HCT116 (cell line): ENCODE data around the gene CERS6. TPM values are rescaled to one million over a fixed set of nuclear protein-coding genes. Genes with fewer than 3 reads are reported as not detected.

Experiments used
- ATAC-seq: fragments of 200-7000 bp; cut with Tn5 transposase; 2 replicates; pipeline ENCODE4 v1.9.1; 2020; ENCODE audit warnings: mild to moderate bottlenecking, moderate library complexity
- BruUV-seq: library from RNA; stranded (reverse); fragments of 400-500 nt; replicated peaks from 2 replicates; lab custom pipeline; 2021; lab: Mats Ljungman, UMichigan
- CTCF ChIA-PET: fragments of 300-600 bp; sonication (Branson Sonifier 250); formaldehyde crosslinking; loops from one replicate; lab custom pipeline; 2021; ENCODE audit warnings: antibody characterized with exemption; lab: Charles Lee
- POLR2A ChIA-PET: fragments of 300-600, 350-600 bp; sonication (Branson Sonifier 250); formaldehyde crosslinking; loops from one replicate; lab custom pipeline; 2021; ENCODE audit warnings: antibody characterized with exemption; lab: Charles Lee
- RAD21 ChIA-PET, 2 experiments: fragments of 300-600 bp; sonication (Branson Sonifier 250); formaldehyde crosslinking; loops; one replicate each; lab custom pipeline; 2023; ENCODE audit warnings: low total read pairs in 2 of 2; ENCODE audit not compliant: uncharacterized antibody in 2 of 2, unreplicated experiment in 2 of 2, low non-redundant PET in 1 of 2; lab: Charles Lee
- DNase-seq: peaks from one replicate; pipeline ENCODE4 v3.0.0-alpha.2; 2010; ENCODE audit warnings: low read depth, low spot score
- H2AFZ ChIP-seq: fragments of 200-600 bp; shearing (Covaris generic), sonication (generic); 2 replicates; pipeline ENCODE4 v1.6.1; 2017; ENCODE audit warnings: low read depth, mixed run types, mixed read lengths, antibody characterized with exemption, low read length; ENCODE audit not compliant: poor library complexity, severe bottlenecking
- H3K27ac ChIP-seq: 2 replicates; pipeline ENCODE4 v1.5.1; 2012; ENCODE audit warnings: low read depth, low read length
- H3K27me3 ChIP-seq: fragments of 200-600 bp; sonication (generic); 2 replicates; pipeline ENCODE4 v1.6.1; 2016; ENCODE audit warnings: mixed run types, low read length, mixed read lengths; ENCODE audit not compliant: insufficient read depth
- H3K36me3 ChIP-seq, 2 experiments: fragments of 200-500 bp in 1 of 2; fragments of 200-600 bp in 1 of 2; sonication (Bioruptor generic) in 1 of 2; sonication (generic) in 1 of 2; 2 replicates each; pipeline versions ENCODE4 v1.5.1 to v1.6.1; 2014 to 2016; ENCODE audit warnings: low read length in 2 of 2, inconsistent platforms in 1 of 2, mixed read lengths in 1 of 2, mixed run types in 1 of 2; ENCODE audit not compliant: insufficient read depth in 2 of 2, control insufficient read depth in 1 of 2
- H3K4me1 ChIP-seq, 2 experiments: fragments of 200-600 bp in 1 of 2; sonication (generic) in 1 of 2; 2 replicates each; pipeline versions ENCODE4 v1.5.1 to v1.6.1; 2012 to 2017; ENCODE audit warnings: low read length in 2 of 2, inconsistent platforms in 1 of 2, mild to moderate bottlenecking in 1 of 2, mixed read lengths in 1 of 2, mixed run types in 1 of 2, moderate library complexity in 1 of 2; ENCODE audit not compliant: insufficient read depth in 2 of 2, control insufficient read depth in 1 of 2
- H3K4me2 ChIP-seq: fragments of 200-600 bp; sonication (generic); 2 replicates; pipeline ENCODE4 v1.6.1; 2017; ENCODE audit warnings: mixed run types, low read length, mixed read lengths
- H3K4me3 ChIP-seq, 2 experiments: fragments of 200-600 bp in 1 of 2; sonication (generic) in 1 of 2; replicated peaks in 1 of 2; 2 replicates each; pipeline ENCODE4 v1.5.1; 2011 to 2016; ENCODE audit warnings: low read length in 2 of 2, control low read depth in 1 of 2, low read depth in 1 of 2, mild to moderate bottlenecking in 1 of 2, mixed read lengths in 1 of 2, mixed run types in 1 of 2
- H3K79me2 ChIP-seq: fragments of 200-600 bp; sonication (generic); 2 replicates; pipeline ENCODE4 v1.6.1; 2017; ENCODE audit warnings: mild to moderate bottlenecking, mixed run types, low read length, moderate library complexity, mixed read lengths; ENCODE audit not compliant: insufficient read depth
- H3K9ac ChIP-seq: fragments of 200-600 bp; sonication (generic); 2 replicates; pipeline ENCODE4 v1.6.1; 2016; ENCODE audit warnings: low read length, mixed read lengths
- H3K9me2 ChIP-seq: fragments of 200-600 bp; sonication (generic), shearing (Covaris generic); 2 replicates; pipeline ENCODE4 v1.6.1; 2017; ENCODE audit warnings: mixed run types, mild to moderate bottlenecking, moderate library complexity; ENCODE audit not compliant: insufficient read depth
- H3K9me3 ChIP-seq, 2 experiments: fragments of 200-500 bp in 1 of 2; fragments of 200-600 bp in 1 of 2; sonication (Bioruptor generic) in 1 of 2; sonication (generic) in 1 of 2; 2 replicates each; pipeline ENCODE4 v1.6.1; 2014 to 2017; ENCODE audit warnings: low read length in 2 of 2, mixed read lengths in 2 of 2, inconsistent platforms in 1 of 2, low read depth in 1 of 2, mild to moderate bottlenecking in 1 of 2, mixed run types in 1 of 2, moderate library complexity in 1 of 2; ENCODE audit not compliant: control insufficient read depth in 1 of 2, insufficient read depth in 1 of 2
- H4K20me1 ChIP-seq: fragments of 200-600 bp; sonication (generic), shearing (Covaris generic); 2 replicates; pipeline ENCODE4 v1.6.1; 2017; ENCODE audit warnings: mixed run types, mild to moderate bottlenecking, moderate library complexity; ENCODE audit not compliant: insufficient read depth
- ATF3 ChIP-seq: IDR thresholded peaks from 2 replicates; pipeline ENCODE4 v1.6.1; 2012
- CBX3 ChIP-seq: IDR thresholded peaks from 2 replicates; pipeline ENCODE4 v1.6.1; 2012; ENCODE audit warnings: low read depth
- CEBPB ChIP-seq: IDR thresholded peaks from 2 replicates; pipeline ENCODE4 v1.6.1; 2012; ENCODE audit warnings: low read depth
- ELF1 ChIP-seq: IDR thresholded peaks from 2 replicates; pipeline ENCODE4 v1.6.1; 2012; ENCODE audit warnings: low read depth, borderline replicate concordance
- EZH2 ChIP-seq: fragments of 200-600 bp; sonication (generic); IDR thresholded peaks from 2 replicates; pipeline ENCODE4 v1.6.1; 2017; ENCODE audit warnings: antibody characterized with exemption, mixed run types
- EZH2phosphoT487 ChIP-seq: fragments of 200-600 bp; IDR thresholded peaks from 2 replicates; pipeline ENCODE4 v1.6.1; 2018; ENCODE audit warnings: antibody characterized with exemption, borderline replicate concordance
- FOSL1 ChIP-seq: IDR thresholded peaks from 2 replicates; pipeline ENCODE4 v1.6.1; 2012; ENCODE audit warnings: low read depth
- JUND ChIP-seq: IDR thresholded peaks from 2 replicates; pipeline ENCODE4 v1.6.1; 2012
- MAX ChIP-seq: IDR thresholded peaks from 2 replicates; pipeline ENCODE4 v1.6.1; 2012
- POLR2A ChIP-seq: IDR thresholded peaks from 2 replicates; pipeline ENCODE4 v1.7.0; 2011; ENCODE audit warnings: borderline replicate concordance; ENCODE audit not compliant: insufficient read depth, insufficient read length; ENCODE audit errors: extremely low read depth
- RAD21 ChIP-seq: IDR thresholded peaks from 2 replicates; pipeline ENCODE4 v1.6.1; 2012; ENCODE audit warnings: low read depth, mild to moderate bottlenecking
- REST ChIP-seq: IDR thresholded peaks from 2 replicates; pipeline ENCODE4 v1.6.1; 2012; ENCODE audit warnings: low read depth
- SP1 ChIP-seq: IDR thresholded peaks from 2 replicates; pipeline ENCODE4 v1.6.1; 2012; ENCODE audit warnings: low read depth
- SRF ChIP-seq: IDR thresholded peaks from 2 replicates; pipeline ENCODE4 v1.6.1; 2012; ENCODE audit warnings: low read depth
- YY1 ChIP-seq: IDR thresholded peaks from 2 replicates; pipeline ENCODE4 v1.6.1; 2011; ENCODE audit warnings: low read length, low read depth, moderate library complexity, mild to moderate bottlenecking; ENCODE audit not compliant: insufficient replicate concordance; ENCODE audit errors: extremely low read depth
- ZFX ChIP-seq: fragments of 450-650 bp; IDR thresholded peaks from 2 replicates; pipeline ENCODE4 v1.6.1; 2017
- ZNF274 ChIP-seq: fragments of 200-500 bp; sonication (Bioruptor generic); IDR thresholded peaks from 2 replicates; pipeline ENCODE4 v1.6.1; 2014; ENCODE audit warnings: mild to moderate bottlenecking, low read depth, low read length, inconsistent platforms
- intact Hi-C: fragments of 100-400 bp; cut with micrococcal nuclease; formaldehyde crosslinking; loops from 2 replicates; pipeline ENCODE4 v1.10.0; 2022
- total RNA-seq: library from RNA; stranded (reverse); gene quantifications from one replicate; pipeline ENCODE4 v1.2.1, GENCODE V29; 2021; ENCODE audit not compliant: unreplicated experiment

CERS6 gene
- total RNA-seq, 1 experiment from 2014 or later: 37.0 TPM

GRCh38 chr2:168632709-168633121, 176.6 kb downstream of the CERS6 start:
- H4K20me1 ChIP-seq: no peaks in the 10 kb centered on the region
- H3K27me3 ChIP-seq: no peaks in the 10 kb centered on the region
- no peaks in the 10 kb centered on the region for H3K9me3 ChIP-seq
- H3K4me1 ChIP-seq: no peaks in the 10 kb centered on the region
- no peak overlapping the region for H2AFZ ChIP-seq
- CTCF ChIA-PET: no interaction called here
- peaks cover 4% of the 10 kb centered on the region; the same call in 1 of the 2 replicates for H3K79me2 ChIP-seq
- no peak for TF ChIP-seq ELF1
- no peak for TF ChIP-seq FOSL1
- TF ChIP-seq ZFX: no peak
- TF ChIP-seq ZNF274: no peak
- TF ChIP-seq REST: no peak
- no peak for TF ChIP-seq CBX3
- no peak for TF ChIP-seq POLR2A
- TF ChIP-seq EZH2: no peak
- no peak for TF ChIP-seq MAX
- no peak for TF ChIP-seq ATF3
- TF ChIP-seq RAD21: no peak
- no peak for TF ChIP-seq CEBPB
- no peak for TF ChIP-seq SP1
- no peak for TF ChIP-seq SRF
- TF ChIP-seq JUND: no peak
- TF ChIP-seq EZH2phosphoT487: no peak
- TF ChIP-seq YY1: no peak
- H3K9ac ChIP-seq: no peak overlapping the region
- no peaks in the 10 kb centered on the region for H3K36me3 ChIP-seq
- RAD21 ChIA-PET: no interaction called here
- no peak overlapping the region for H3K4me3 ChIP-seq
- H3K9me2 ChIP-seq: no peaks in the 10 kb centered on the region
- H3K4me2 ChIP-seq: no peak overlapping the region
- H3K27ac ChIP-seq: no peak overlapping the region
- POLR2A ChIA-PET: no interaction called here
- DNase-seq (no peak), ATAC-seq (no peak)
- BruUV-seq: no TSS peak
- intact Hi-C loops: no loop called here
